Activated naive CD4-positive, alpha-beta T cell treated with anti-CD3 and anti-CD28 coated beads, Interleukin-2, amount 50 U/mL, for 24 hours (primary cell): Measurements from ENCODE around the gene SLC19A3.
"Not testable (repeated sequence)": the region's sequence is repeated elsewhere in the genome, so short reads cannot be mapped to it uniquely, and the experiment has no call there.

ENCODE experiments used
- H3K27ac Mint-ChIP-seq: one replicate; pipeline ENCODE4 v1.8.0; 2021; ENCODE audit warnings: mild to moderate bottlenecking, mixed read lengths
- H3K27me3 Mint-ChIP-seq: one replicate; pipeline ENCODE4 v1.8.0; 2021; ENCODE audit warnings: mixed read lengths
- H3K36me3 Mint-ChIP-seq: one replicate; pipeline ENCODE4 v1.8.0; 2021; ENCODE audit warnings: mixed read lengths
- H3K4me1 Mint-ChIP-seq: one replicate; pipeline ENCODE4 v1.8.0; 2021; ENCODE audit warnings: mixed read lengths
- H3K4me3 Mint-ChIP-seq: one replicate; pipeline ENCODE4 v1.8.0; 2021; ENCODE audit warnings: mild to moderate bottlenecking, mixed read lengths
- H3K9me3 Mint-ChIP-seq: one replicate; pipeline ENCODE4 v1.8.0; 2021; ENCODE audit warnings: mixed read lengths

SLC19A3 gene

GRCh38 chr2:227716501-227716900 is 1.3 kb downstream of the SLC19A3 start:
- Mint-ChIP-seq H3K4me1 (no peaks in the 10 kb centered on the region), H3K9me3 (no peaks in the 10 kb centered on the region), H3K27me3 (peaks cover 10% of the 10 kb centered on the region), H3K27ac (no peak overlapping the region), H3K4me3 (no peak overlapping the region), H3K36me3 (no peaks in the 10 kb centered on the region)

GRCh38 chr2:227713291-227713690 is 4.5 kb downstream of the SLC19A3 start:
- Mint-ChIP-seq H3K4me3 (no peak overlapping the region), H3K36me3 (no peaks in the 10 kb centered on the region), H3K4me1 (no peaks in the 10 kb centered on the region), H3K27ac (no peak overlapping the region), H3K27me3 (peaks cover 9% of the 10 kb centered on the region), H3K9me3 (no peaks in the 10 kb centered on the region)

- no peak overlapping the region for H3K27ac Mint-ChIP-seq
- peaks cover 9% of the 10 kb centered on the region for H3K27me3 Mint-ChIP-seq
- H3K4me1 Mint-ChIP-seq = no peaks in the 10 kb centered on the region
- no peaks in the 10 kb centered on the region for H3K9me3 Mint-ChIP-seq
- H3K36me3 Mint-ChIP-seq = no peaks in the 10 kb centered on the region
- H3K4me3 Mint-ChIP-seq = no peak overlapping the region
These were observed 6.8 kb downstream of the SLC19A3 start for GRCh38 chr2:227710986-227711385.

GRCh38 chr2:227707390-227707789 is 10.4 kb downstream of the SLC19A3 start:
- no peaks in the 10 kb centered on the region for H3K4me1 Mint-ChIP-seq
- no peak overlapping the region for H3K4me3 Mint-ChIP-seq
- H3K9me3 Mint-ChIP-seq = no peaks in the 10 kb centered on the region
- no peak overlapping the region for H3K27ac Mint-ChIP-seq
- peaks cover 14% of the 10 kb centered on the region for H3K27me3 Mint-ChIP-seq
- H3K36me3 Mint-ChIP-seq = no peaks in the 10 kb centered on the region

- no peaks in the 10 kb centered on the region for H3K36me3 Mint-ChIP-seq
- H3K4me1 Mint-ChIP-seq = no peaks in the 10 kb centered on the region
These were observed 11.0 kb downstream of the SLC19A3 start for GRCh38 chr2:227706859-227707258.

GRCh38 chr2:227703961-227704360 is 13.9 kb downstream of the SLC19A3 start:
- Mint-ChIP-seq H3K4me3 (no peak overlapping the region), H3K9me3 (no peaks in the 10 kb centered on the region), H3K36me3 (no peaks in the 10 kb centered on the region), H3K4me1 (no peaks in the 10 kb centered on the region), H3K27ac (no peak overlapping the region), H3K27me3 (peaks cover 14% of the 10 kb centered on the region)

More at GRCh38 chr2:227706859-227707258, 11.0 kb downstream of the SLC19A3 start:
- Mint-ChIP-seq H3K4me3 (no peak overlapping the region), H3K9me3 (no peaks in the 10 kb centered on the region), H3K27me3 (peaks cover 14% of the 10 kb centered on the region), H3K27ac (no peak overlapping the region)

- Mint-ChIP-seq H3K4me1 (no peaks in the 10 kb centered on the region), H3K27me3 (peaks cover 14% of the 10 kb centered on the region), H3K27ac (no peak overlapping the region), H3K36me3 (no peaks in the 10 kb centered on the region), H3K9me3 (no peaks in the 10 kb centered on the region), H3K4me3 (no peak overlapping the region)
These were observed 14.5 kb downstream of the SLC19A3 start for GRCh38 chr2:227703280-227703732.

GRCh38 chr2:227701556-227701955 is 16.3 kb downstream of the SLC19A3 start:
- H3K36me3 Mint-ChIP-seq = no peaks in the 10 kb centered on the region
- H3K27ac Mint-ChIP-seq = no peak overlapping the region
- no peak overlapping the region for H3K4me3 Mint-ChIP-seq
- no peaks in the 10 kb centered on the region for H3K9me3 Mint-ChIP-seq
- no peaks in the 10 kb centered on the region for H3K4me1 Mint-ChIP-seq
- H3K27me3 Mint-ChIP-seq = peaks cover 10% of the 10 kb centered on the region

GRCh38 chr2:227696990-227697679 is 20.7 kb downstream of the SLC19A3 start:
- no peak overlapping the region for H3K27ac Mint-ChIP-seq
- H3K4me1 Mint-ChIP-seq = no peaks in the 10 kb centered on the region
- H3K27me3 Mint-ChIP-seq = peaks cover 1% of the 10 kb centered on the region
- no peaks in the 10 kb centered on the region for H3K36me3 Mint-ChIP-seq
- no peak overlapping the region for H3K4me3 Mint-ChIP-seq
- H3K9me3 Mint-ChIP-seq = no peaks in the 10 kb centered on the region

GRCh38 chr2:227687189-227687588 is 30.6 kb downstream of the SLC19A3 start:
- Mint-ChIP-seq H3K27ac (no peak overlapping the region), H3K36me3 (no peaks in the 10 kb centered on the region), H3K9me3 (no peaks in the 10 kb centered on the region), H3K4me3 (no peak overlapping the region), H3K4me1 (no peaks in the 10 kb centered on the region), H3K27me3 (peaks cover 19% of the 10 kb centered on the region)

GRCh38 chr2:227684258-227684657 is 33.6 kb downstream of the SLC19A3 start:
- H3K4me1 Mint-ChIP-seq = no peaks in the 10 kb centered on the region
- H3K36me3 Mint-ChIP-seq = no peaks in the 10 kb centered on the region
- no peak overlapping the region for H3K27ac Mint-ChIP-seq
- H3K4me3 Mint-ChIP-seq = no peak overlapping the region
- no peaks in the 10 kb centered on the region for H3K9me3 Mint-ChIP-seq
- H3K27me3 Mint-ChIP-seq = peaks cover 12% of the 10 kb centered on the region

GRCh38 chr2:227677928-227678327 is 39.9 kb downstream of the SLC19A3 start:
- Mint-ChIP-seq H3K4me3 (no peak overlapping the region), H3K36me3 (no peaks in the 10 kb centered on the region), H3K27me3 (peaks cover 2% of the 10 kb centered on the region), H3K27ac (no peak overlapping the region), H3K9me3 (no peaks in the 10 kb centered on the region), H3K4me1 (no peaks in the 10 kb centered on the region)

GRCh38 chr2:227674485-227674884 is 43.3 kb downstream of the SLC19A3 start:
- Mint-ChIP-seq H3K4me1 (no peaks in the 10 kb centered on the region), H3K36me3 (no peaks in the 10 kb centered on the region), H3K9me3 (no peaks in the 10 kb centered on the region), H3K27me3 (peaks cover 2% of the 10 kb centered on the region), H3K27ac (no peak overlapping the region), H3K4me3 (no peak overlapping the region)

- not testable (repeated sequence) for H3K9me3 Mint-ChIP-seq, H3K4me3 Mint-ChIP-seq, H3K27ac Mint-ChIP-seq, H3K27me3 Mint-ChIP-seq, H3K36me3 Mint-ChIP-seq, H3K4me1 Mint-ChIP-seq
These were observed 44.2 kb downstream of the SLC19A3 start for GRCh38 chr2:227673620-227674019.

- Mint-ChIP-seq H3K27ac (no peak overlapping the region), H3K36me3 (no peaks in the 10 kb centered on the region), H3K27me3 (peaks cover 2% of the 10 kb centered on the region), H3K4me3 (no peak overlapping the region), H3K4me1 (no peaks in the 10 kb centered on the region), H3K9me3 (no peaks in the 10 kb centered on the region)
These were observed 46.5 kb downstream of the SLC19A3 start for GRCh38 chr2:227671170-227671905.

- H3K36me3 Mint-ChIP-seq, H3K4me3 Mint-ChIP-seq, H3K4me1 Mint-ChIP-seq, H3K27ac Mint-ChIP-seq, H3K27me3 Mint-ChIP-seq, H3K9me3 Mint-ChIP-seq: not testable (repeated sequence)
These were observed 51.1 kb downstream of the SLC19A3 start, which contains the start of gene SCYGR5 for GRCh38 chr2:227666631-227667170. TSS of gene SCYGR5 (plus strand) at chr2:227666804. CDS start at chr2:227666804, 0 bp downstream.
